ENCODE results near the gene GAS2L1.

GAS2L1 gene

DNA sequence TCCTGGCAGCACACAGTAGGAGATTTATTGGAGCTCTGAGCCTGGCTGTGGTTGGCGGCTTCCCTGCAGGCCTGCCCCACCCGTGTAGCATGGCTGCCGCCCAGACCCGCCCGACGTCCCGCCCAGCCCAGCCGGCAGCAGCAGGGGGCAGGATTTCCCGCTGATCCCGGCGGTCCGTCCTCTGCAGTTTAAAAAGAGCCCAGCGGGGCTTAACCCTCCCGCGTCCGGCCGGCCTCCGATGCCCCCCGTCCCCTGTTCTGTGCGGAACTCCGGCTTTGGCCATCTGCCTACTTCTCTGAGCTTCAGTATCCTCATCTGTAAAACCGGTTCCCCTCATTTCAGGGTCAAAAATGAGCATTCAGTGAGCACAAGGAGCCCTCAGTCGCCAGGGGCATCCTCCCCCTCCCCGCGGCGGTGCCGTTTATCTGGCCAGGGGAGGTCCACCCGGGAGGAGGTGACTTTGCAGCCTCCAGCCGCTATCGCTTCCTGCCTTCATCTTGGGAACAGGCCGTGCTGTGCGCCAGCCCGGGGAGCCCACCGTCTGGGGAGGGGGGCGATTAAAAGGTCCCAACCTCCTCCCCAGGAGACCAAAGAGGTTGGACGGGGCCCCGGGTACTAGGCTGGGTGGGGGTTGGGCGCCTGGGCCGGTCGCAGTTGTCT, at the start of gene GAS2L1:
GAS2L1 (plus strand) TSS at position 476 of the 660 bp plus-strand sequence. CDS start 1,456 bp downstream, outside the sequence.
- FAIRE-seq (no peak), DNase-seq (ENCODE audit: extremely low spot score, insufficient read length, low read depth) (no peak)

DNA sequence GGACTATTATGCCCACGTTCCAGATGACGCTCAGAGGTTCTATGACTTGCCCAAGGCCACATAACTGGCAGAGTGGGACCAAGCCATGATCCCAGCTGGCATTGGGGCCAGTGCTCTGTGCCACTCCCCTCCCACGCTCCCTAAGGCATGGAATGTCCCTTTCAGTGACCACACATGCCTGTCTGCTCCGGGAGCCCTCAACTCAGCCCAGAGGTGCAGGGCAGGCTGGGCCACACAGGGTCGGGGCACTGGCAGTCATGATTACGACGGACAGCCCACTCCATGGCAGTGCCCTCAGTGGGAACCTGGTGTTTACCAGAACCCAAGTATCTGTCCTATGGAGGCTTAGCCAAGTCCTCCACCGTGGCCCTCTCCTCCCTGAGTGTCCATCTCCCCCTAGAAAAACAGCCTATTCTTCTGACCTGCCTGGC, 48.7 kb upstream of the GAS2L1 start:
- DNase-seq (ENCODE audit: extremely low spot score, insufficient read length, low read depth) (no peak), FAIRE-seq (no peak)

DNA sequence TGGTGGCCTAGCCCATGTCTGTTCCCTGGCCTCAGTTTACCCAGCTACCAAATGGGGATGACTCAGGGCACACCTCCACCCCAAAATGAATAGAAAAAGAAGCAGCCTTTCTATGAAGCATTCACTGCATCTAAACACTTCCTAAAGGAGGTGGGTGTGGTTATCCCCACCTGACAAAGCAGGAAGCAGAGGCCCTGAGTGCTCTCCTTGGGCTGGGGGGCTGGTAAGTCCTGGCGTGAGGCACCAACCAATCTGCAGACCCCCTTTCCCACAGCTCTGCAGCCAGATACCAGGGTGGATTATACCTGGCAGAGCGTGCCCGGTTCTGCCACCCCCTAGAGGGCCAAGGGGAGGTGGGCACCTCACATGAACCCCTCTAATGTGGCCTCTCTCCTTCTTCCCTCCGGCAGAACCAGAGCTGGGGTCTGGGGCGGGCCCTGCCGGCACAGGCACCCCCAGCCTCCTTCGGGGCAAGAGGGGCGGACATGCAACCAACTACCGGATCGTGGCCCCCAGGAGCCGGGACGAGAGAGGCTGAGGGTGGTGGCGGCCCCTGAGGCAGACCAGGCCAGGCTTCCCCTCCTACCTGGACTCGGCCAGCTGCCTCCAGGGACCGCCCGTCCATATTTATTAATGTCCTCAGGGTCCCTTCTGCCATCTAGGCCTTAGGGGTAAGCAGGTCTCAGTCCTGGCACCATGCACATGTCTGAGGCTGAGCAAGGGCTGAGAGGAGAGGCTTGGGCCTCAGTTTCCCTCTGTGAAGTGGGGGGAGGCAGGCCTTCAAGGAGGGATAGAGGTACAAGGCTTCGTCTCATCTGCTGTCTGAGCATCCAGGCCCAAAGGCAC, 47.8 kb upstream of the GAS2L1 start:
- FAIRE-seq (no peak), DNase-seq (ENCODE audit: extremely low spot score, insufficient read length, low read depth) (no peak)

DNA sequence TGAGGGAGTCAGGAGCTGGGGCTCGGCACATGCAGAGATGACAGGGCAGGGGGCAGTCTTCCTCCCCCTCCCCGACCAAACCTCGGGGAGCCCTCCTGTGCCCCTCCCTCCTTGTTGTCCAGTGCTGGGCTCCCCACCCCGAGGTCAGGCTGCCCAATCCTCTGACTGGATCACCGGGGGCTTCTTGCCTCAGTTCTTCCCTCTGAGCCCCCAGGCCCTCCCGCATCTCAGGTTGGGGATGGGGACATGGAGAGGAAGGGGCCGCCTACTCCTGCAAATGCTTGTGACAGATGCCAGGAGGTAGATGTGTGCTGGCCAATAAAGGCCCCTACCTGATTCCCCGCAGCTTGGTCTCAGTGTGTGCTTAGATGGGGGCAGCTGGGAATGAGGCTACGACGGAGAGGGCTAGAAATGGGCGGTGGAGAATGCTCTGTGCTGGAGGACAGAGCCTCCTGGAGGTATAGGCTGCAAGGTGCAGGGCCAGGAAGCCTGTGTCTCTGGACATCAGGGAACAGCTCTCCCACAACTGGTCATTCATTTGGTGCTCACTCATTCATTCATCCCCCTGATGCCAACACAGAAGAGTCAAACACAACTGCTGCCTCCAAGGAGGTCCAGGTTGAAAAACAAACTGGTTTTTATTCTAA, 47.1 kb upstream of the GAS2L1 start:
- FAIRE-seq, result no peak
- no peak for DNase-seq (ENCODE audit: extremely low spot score, insufficient read length, low read depth)

DNA sequence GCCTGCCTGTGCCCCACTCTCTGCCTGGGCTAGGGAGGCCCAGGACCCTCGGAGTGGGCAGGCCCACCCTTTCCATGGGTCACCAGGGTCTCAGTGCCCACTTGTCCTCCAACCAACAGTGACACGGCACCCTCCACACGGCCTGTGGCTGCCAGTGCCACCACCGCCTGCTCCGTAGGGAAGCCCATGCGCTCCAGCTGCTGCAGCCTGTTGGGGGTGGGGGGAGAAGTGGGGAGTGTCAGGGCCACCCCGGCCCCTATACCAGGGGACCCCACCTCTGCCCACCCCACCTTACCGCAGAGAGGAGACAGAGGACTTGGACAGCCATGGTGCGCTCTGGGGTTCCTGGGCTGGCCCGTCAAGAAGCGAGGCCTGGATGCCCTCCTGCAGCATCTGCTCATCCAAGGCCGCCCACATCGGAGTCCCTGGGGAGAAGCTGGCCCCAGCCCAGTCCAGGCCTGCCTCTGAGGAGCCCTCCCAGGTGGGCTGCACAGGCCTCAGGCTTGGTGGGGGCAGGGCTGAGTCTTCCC, 46.4 kb upstream of the GAS2L1 start:
- FAIRE-seq (no peak), DNase-seq (ENCODE audit: extremely low spot score, insufficient read length, low read depth) (no peak)

DNA sequence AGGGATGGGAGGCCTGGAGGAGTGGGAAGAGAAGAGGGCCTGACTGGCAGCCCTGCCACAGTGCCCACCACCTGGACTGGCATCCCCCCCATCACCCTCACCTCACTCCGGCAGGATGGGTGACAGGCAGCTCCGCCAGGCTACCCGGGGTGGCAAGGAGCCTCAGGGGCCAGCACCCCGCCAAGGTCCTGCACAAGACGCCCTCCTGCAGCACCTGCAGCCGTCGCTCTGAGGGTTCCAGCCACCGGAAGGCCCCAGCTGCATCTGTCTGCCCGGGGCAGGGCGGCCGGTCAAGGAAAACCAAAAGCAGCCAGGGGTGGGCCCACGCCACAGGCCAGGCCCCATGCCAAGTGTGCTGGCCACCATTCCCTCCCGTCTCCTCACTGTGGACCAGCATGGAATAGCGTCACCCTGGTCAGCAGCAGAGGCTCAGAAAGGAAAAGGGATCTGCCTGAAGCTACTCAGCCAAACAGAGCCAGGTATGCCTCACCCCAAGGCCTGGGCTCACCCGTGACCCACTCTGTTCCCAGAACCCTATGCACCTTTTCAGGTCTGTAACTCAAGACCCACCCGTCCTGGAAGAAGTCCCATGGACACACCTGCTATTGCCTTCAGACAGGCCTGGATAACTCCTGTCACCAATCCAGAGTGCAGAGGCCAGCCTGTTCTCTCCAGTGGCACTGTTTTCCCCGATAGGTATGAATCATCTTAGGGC, 45.7 kb upstream of the GAS2L1 start:
- DNase-seq (ENCODE audit: extremely low spot score, insufficient read length, low read depth) (no peak), FAIRE-seq (no peak)

DNA sequence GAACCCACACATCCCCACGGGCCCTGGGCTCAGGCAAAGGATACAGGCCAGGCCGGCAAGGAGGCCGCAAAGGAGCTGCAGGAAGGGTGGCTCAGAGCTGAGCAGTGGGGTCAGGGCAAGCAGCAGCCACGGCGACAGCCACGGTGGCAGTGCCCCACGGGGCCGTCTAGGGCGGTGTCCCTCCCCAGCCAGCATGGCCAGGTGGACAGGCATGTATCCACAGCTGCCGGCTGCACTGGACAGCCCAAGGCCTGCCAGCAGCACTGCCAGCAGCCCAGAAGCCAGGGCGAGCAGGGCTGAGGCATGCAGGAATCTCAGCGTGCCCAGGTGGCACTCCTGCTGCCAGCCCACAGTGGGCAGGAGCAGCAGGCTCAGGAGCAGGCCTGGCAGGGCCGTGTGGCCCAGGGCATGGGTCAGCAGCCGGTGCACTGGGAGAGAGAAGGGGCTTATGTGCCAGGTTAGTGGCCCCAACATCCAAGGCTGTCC, 42.6 kb upstream of the GAS2L1 start:
- FAIRE-seq, result no peak
- no peak for DNase-seq (ENCODE audit: extremely low spot score, insufficient read length, low read depth)

DNA sequence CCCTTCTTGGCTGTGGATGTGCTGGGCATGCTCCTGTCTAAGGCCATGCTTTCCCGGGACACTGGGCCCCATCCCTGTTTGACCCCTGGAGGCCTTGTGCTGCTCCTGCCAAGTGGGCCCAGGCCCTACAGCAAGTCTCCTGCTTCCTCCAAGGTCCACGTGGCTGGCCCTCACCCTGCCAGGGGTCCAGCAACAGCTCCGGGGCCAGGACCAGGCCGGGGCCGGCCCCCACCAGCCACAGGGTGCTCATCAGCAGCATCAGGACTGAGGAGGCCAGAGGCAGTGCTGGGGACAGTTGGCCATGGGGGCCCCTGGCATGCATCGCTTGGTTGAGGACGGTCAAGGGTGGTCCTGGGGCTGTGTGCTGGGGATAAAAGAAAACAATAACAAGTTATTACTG, 41.1 kb upstream of the GAS2L1 start:
- FAIRE-seq (no peak), DNase-seq (ENCODE audit: extremely low spot score, insufficient read length, low read depth) (no peak)

DNA sequence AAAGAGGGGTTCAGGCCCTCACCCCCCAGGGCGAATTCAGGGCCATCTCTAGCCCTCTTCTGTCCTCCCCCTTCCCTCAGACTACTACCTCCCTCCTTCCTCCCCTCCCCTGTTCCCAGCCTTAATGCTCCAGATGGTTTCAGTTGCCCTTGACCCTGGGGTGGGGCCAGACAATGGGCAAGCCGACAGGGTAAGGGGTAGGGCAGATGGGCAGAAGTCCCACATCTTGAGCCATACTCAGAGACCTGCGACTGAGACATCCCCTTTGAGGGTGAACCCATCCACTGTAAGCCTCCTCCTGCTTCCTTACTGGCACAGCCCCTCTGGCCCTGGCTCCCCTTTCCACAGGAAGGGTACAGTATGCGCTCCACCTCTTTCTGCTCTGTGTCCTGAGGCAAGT, 40.5 kb upstream of the GAS2L1 start:
- FAIRE-seq (no peak), DNase-seq (ENCODE audit: extremely low spot score, insufficient read length, low read depth) (no peak)

DNA sequence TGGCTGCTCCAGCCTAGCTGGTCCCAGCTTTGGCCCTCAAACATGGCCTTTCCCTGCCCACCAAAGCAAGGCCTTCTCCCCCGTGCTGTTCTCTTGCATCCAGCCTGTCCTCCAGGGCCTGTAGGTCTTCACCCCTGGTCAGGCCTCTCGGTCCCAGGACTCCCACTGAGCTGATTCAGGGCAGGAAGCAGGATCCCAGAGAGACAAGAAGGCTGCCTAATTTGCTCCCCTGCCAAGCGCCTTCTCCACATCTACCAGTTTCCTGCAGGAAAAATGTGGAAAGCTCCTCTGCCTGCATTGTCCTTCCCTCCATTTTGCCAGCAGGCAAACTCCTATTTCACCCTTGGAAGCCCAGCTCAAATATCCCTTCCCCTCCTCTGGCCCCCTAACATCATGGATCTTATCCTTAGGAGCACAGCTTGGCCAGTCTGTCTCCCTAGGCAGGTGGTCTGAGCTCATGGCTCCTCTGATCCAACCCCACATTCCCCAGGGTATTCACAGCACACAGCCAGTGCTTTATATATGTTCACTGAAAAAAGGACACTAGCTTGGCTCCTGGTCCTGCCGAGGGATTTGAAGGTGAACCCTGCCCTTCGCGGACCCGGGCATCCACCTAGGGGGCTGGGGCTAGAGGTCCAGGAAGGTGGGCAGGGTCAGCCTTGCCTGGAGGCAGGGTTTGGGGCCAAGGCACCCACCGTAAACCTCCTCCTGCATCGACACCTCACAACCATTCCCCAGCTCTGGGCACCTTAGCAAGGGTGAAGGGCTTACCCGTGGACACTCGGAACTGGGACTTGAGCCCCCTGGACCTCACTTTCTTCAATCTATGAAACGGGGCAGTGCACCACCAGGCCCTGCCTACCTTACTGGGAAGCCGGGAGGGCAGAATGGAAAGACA, 39.6 kb upstream of the GAS2L1 start:
- FAIRE-seq, result no peak
- DNase-seq (ENCODE audit: extremely low spot score, insufficient read length, low read depth), result no peak

DNA sequence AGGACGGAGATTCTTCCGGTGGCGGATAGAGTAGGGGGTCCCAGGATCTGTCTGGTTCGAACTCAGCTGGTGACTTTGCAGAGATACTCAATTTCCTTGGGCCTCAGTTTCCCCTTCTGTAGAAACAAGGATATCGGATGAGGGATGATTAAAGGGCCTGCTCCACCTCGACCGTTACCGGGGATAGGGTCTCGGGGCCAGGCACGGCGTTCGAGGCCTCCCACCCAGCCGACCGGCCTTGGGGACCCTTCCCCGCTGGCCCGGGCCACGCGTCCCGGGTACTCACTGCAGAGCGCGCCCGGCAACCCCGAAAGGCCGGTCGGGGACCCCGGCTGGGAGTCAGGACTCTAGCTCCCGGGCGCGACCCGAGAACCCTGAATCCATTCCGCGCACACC, 39.0 kb upstream of the GAS2L1 start:
- no peak for FAIRE-seq
- no peak for DNase-seq (ENCODE audit: extremely low spot score, insufficient read length, low read depth)

DNA sequence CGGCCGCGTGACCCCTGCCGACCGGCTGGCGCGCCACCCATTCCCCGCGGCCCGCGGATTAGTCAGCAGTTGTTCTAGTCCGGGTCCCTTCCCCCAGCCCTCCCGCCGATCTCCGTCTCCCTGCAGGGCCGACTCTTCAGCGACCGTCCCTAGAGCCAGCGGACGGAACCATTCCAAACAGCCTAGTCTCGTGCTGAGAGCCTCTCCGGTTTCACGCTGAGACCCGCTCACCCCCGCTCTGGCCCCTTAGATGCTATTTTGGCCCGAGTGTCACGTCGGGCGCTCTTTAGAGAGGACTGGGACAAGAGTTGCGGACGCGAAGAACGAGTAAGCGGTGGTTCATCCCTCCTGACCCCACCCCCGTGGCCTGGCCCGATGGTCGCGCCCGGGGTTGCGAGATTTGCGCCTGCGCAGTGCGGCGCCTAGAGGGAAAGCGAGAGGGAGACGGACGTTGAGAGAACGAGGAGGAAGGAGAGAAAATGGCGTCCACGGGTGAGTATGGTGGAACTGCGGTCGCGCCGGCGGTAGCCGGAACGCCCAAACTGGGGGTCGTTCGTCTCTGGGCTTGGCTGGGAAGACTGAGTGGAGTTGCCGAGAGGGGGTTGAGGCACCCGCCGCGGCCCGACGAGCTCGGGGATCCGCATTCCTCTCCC, 38.5 kb upstream of the GAS2L1 start, which contains the start of the genes EWSR1 and RHBDD3:
EWSR1 (plus strand) TSS at position 411 of the 653 bp plus-strand sequence; CDS start at position 480, 69 bp downstream.
RHBDD3 (minus strand) TSS at position 124 of the 653 bp plus-strand sequence. CDS start 2,355 bp downstream, outside the sequence.
- peak; percentile 92 for FAIRE-seq
- peak; percentile 89 for DNase-seq (ENCODE audit: extremely low spot score, insufficient read length, low read depth)

DNA sequence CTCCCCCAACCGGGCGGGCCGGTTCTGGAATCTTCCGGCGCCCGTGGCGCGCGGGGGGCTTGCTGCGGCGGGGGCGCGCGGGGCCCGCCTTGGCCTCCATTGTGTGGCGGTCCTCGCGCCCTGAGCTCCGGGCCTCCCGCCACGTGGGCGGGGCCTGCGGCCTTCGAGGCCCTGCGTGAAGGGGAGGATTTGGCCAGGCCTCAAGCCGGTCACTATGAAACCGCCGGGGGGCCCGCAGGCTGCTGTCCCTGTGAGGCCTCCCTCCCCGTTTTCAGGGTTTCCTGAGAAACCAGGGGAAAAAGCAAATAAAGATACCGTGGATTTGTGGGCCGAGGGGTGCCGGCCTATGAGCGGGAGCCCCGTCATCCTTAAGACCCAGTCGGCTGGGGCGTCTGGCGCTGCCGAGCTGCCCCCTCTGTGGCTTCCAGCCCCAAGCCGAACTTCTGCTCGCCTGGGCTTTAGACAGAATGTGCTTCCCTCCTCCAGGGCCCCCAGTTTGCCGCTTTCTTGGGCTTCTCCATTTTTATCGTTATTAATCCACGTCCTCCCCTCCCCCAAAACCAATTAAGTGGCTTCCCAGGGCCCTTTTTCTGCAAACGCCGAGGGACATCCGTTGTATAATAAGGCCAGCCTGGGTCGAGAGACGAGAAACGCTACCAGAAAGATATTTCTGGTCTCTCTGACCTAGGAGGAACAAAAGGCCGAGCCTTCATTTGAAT, 37.8 kb upstream of the GAS2L1 start:
- DNase-seq (ENCODE audit: extremely low spot score, insufficient read length, low read depth) (no peak), FAIRE-seq (no peak)

DNA sequence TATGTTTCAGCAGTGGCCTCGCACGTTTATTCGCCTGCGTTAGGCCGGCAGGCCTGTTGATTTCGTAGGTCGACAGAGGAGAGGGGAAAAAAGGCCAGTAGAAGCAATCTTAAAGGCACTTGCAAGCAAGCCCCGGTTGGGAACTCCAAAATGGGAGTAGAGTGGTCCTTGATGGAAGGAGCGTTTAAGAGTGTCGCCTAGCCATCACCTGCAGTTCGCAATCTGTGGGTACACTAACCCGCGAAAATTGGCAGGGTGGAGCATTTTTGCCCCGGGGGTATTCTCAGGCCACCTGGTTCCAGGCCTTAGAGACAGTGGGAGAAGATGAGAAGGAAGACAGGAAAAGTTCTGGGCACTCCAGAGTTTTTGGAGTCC, 37.2 kb upstream of the GAS2L1 start:
- no peak for DNase-seq (ENCODE audit: extremely low spot score, insufficient read length, low read depth)
- no peak for FAIRE-seq

DNA sequence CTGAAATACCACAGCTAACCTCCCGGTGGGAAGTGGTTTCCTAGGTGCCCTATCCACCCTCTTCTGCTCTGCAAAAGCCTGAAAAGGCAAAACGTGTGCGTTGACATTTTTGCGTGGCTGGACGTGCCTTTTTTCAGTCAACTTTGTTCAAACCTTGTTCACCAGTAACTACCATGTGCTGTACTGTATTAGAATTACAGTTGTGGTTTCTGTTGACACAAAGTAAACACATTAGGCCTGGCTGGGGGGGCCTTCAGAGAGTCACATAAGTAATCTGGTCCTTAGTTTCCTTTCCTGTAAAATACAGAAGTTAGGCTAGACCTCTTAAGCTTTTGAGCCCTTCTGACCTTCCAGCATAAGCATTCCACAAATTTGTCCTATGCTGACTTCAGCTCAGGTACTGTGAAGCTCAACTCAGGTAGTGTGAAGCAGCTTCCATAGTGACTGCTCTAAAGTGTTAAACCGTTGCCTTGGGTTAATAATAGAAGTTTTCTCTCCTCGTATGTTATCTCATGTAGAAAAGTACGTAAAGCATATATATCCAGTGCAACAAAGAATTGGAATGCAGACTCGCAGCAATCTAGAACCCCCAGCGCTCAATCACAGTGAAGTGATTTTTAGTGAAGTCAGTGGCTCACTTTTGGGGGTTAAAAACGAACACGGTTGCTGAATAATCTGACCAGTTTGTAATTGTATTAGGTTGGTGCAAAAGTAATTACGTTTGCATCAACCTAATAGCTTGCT, 36.5 kb upstream of the GAS2L1 start:
- FAIRE-seq (peak; percentile 12), DNase-seq (ENCODE audit: extremely low spot score, insufficient read length, low read depth) (no peak)

DNA sequence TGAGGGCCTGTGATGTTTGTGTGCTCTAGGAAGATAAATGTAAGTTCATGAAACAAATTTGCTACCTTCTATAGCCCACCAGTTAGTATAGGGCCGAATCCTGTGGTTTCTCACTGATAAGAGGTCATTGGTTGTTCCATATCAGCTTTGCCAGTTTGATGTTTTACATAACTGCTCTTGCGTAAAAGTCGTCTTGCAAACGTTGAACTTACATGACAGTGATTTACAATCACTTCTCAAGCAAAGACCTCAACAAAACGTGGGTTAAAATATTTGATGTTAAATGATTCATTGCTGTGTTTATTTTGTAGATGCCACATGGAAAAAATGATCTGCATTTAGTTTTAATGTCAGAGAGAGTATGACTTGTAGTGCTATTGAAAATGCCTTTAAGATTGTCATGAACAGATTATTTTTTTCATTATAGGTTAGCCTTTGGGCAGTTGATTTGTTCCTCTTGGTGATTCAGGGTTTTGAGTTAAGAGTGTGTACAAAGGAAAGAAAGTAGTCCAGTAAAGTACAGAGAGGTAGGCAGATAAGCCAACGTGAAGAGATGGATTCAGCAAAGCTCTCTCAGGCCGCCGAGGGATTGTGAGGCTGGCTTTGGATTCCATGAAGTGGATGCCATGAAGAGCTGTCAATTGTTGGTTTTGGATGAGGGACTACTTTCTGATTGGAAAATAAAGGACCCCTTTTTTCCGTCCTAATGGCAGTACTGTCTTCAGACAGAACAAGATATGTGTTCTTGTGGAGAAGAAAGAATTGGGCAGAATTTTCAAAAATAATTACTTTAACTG, 35.8 kb upstream of the GAS2L1 start:
- peak; percentile 69 for FAIRE-seq

More for the DNA sequence above, 35.8 kb upstream of the GAS2L1 start:
- DNase-seq (ENCODE audit: extremely low spot score, insufficient read length, low read depth), result no peak

Measured in GM18507 (cell line).